HG03575 (cell line): Measurements from ENCODE around the gene MED10.
"Not testable (repeated sequence)": the region's sequence is repeated elsewhere in the genome, so short reads cannot be mapped to it uniquely, and the experiment has no call there.

ENCODE experiments used
- ATAC-seq: cut with Tn5 transposase; IDR thresholded peaks from one replicate; pipeline ENCODE4 v1.9.1; 2021; ENCODE audit not compliant: unreplicated experiment, insufficient number of reproducible peaks, low FRiP score; ENCODE audit errors: extremely low read depth

MED10 gene

GRCh38 chr5:6357817-6358433 lies 20.4 kb downstream of the MED10 start:
- not testable (repeated sequence) for ATAC-seq

GRCh38 chr5:6356578-6357164 lies 21.7 kb downstream of the MED10 start:
- no peak for ATAC-seq

DNA sequence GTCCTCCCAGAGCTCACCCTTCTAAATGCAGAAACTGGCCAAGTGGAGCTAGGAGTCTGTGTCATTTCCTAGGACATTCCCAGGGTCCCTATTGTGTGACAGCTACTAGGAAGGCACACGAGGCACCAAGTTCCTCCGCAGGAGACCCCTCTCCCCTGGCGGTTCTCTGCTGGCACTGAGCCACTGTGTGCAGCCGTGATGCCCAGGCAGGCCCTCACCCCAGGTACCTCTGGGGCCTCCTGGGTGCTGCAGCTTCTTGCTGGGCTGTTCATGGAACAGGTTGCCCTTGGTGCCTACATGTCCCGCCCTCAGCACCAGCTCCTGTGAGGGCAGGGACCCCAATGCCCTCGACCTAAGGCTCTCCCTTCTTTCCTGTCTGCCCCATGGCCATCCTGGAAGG lies 23.1 kb downstream of the MED10 start:
- ATAC-seq, result no peak

GRCh38 chr5:6354848-6355247 lies 23.5 kb downstream of the MED10 start:
- ATAC-seq, result no peak

DNA sequence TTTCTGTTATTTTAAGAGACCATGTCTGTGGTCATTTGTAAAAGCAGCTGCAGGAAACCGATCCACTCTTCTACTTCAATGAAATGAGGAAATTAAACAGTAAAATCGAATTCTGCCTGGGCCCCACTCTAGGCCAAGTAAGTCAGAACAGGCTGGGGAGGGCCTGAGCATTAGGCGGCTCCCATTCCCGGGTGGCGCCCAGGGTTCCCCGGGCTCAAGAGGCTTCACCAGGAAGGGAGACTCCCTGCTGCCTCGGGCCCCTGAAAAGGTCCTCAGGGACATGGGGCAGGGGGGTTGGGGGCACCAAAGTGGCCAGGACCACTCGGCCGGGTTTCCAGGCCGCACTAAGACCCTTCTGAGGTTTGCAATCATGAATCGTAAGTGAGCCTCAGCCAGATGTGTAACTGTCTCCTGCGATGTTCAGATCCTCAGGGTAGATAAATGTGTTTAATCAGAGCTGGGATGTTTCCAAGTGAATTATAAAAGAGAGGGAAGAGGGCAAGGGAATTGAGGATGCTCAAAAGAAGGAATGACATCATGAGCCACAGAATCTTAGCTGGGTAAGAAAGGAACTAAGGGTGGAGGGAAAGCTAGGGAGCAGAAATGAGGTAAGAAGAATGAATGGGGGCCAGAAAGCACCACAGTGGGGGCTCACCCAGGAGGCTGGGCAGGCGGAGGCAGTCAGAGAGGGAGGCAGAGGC lies 24.6 kb downstream of the MED10 start:
- ATAC-seq, result no peak

DNA sequence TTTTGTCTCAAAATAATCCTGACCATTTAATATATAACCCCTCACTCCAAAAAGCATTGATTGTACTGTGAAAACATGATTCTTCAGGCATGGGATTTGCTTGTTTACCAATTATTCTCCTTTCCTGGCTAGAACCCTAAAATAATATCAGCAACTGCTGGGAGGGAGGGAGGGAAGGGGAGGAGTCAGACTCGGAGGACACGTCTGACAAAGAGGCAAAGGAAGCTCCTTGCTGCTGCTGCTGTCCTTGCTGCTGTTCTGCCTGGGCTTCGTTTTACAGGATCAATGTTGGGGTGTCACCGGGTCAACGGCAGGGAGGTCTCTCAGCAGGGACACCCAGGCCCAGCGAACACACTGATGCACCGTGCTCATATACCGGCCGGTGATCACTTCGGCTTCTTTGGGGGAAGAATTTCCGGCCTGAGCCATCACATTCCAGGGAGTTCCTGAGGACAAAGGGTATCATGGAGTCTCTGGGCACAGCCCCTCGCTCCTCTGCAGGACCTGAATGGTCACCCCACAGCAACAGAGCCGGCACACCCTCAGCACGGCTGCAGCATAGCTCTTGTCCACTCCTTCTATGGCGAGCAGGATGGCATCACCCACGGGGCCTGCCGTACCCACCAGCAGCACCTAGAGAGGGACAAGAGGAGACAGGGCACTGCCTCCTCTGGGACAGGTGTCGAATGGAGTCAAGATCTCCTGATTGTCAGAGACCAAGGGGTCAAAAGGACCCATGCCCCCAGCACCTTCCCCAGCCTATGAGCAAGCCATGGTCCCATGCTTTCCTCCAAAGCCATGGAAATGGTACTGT lies 27.9 kb downstream of the MED10 start:
- ATAC-seq, result no peak

DNA sequence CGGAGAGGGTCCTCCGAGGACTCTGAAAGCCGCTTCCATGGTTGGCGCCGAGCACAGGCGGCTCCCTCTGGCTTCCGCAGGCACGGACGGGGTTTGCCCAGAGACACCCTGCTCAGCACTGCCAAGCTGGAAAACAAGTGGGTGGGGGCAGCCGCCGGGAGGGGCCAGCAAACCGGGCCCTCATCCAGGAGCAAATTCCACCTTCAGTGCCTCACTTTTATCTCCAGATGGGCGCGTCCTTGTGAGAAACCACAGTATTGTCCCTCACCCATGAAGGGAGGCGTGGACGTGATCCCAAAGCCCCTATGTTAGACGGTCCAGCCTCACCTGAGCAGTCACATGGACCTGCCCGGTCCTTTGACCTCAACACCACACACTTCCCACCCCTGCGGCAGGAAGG lies 29.0 kb downstream of the MED10 start:
- ATAC-seq, result no peak

DNA sequence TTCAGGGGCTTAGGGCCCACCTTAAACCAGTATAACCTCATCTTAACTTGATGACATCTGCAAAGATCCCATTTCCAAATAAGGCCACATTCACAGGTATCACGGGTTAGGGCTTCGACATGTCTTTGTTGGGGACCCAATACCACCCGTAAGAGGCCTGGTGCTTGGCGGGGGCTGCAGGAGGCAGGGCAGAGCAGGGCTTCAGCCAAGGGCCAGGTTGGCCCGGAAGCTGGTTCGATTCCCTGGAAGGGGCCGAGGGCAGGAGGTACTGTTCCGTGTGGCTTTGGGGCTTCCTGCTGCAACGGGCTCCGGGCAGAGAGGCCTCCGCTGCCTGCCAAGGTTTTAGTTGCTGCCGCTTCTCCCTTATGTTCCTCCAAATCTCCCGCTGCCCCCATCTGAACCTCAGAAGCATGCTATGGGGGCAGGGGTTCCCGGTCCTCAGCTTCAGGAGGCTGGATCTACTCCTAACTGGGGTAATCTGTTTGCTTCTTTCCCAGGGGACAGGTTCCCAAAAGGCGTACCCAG lies 29.8 kb downstream of the MED10 start:
- ATAC-seq, result no peak

GRCh38 chr5:6347673-6348072 lies 30.7 kb downstream of the MED10 start:
- no peak for ATAC-seq

DNA sequence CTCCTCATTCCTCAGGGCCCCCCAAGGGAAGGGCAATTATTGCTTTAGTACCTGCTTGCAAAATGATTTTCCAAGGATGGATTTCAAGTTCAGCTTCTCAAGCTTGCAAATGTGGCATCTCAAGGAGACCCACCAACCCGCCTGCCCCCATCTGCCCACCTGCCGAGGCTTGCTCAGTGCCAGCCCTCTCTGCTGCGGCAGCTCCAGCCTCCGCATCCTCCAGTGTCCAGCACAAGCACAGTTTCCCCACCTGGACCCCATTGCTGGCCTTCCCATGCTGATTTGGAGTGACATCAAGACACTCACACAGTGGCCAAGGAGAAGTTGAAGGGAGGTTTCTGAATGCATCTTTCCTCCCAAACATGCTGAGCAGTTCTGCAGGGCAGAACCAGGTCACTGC lies 31.2 kb downstream of the MED10 start:
- no peak for ATAC-seq

DNA sequence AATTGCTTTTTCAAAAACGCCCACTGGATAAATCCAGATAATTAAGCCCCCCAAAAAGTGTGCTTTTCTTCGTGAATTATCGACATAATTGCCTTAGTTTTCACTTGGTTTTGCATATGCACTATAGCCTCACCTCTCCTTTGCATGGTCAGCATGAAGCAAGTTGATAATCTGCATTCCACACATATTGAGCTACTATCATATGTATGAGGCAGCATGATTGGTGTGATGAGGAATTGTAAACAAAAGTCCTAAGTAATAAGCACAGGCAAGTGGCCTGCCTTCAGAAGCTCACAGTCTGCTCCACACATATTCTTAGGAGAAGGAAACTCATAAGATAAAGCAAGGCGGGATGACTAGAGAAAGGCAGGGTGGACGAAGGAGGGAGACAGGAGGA lies 33.8 kb downstream of the MED10 start:
- no peak for ATAC-seq

- no peak for ATAC-seq
Observed at GRCh38 chr5:6343951-6344592, 34.3 kb downstream of the MED10 start.

- no peak for ATAC-seq
Observed at GRCh38 chr5:6342689-6343315, 35.5 kb downstream of the MED10 start.

DNA sequence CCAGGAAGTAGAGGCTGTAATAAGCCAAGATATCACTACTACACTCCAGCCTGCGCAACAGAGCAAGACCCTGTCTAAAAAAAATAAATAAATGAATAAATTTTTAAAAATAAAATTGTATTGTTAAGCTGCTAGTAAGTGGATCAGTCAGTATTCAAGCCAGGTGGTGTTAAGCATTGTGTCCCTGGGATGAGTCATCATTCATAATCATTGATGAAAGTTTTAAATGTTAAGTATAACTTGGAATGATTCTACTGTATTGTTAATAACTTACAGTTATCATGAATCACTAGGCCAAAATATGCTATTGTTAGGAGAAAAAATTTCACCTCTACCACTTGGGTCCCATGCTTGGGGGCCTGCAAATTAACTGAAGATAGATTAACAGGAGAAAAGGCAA lies 38.2 kb downstream of the MED10 start:
- ATAC-seq, result no peak

GRCh38 chr5:6338871-6339270 lies 39.5 kb downstream of the MED10 start:
- no peak for ATAC-seq

- no peak for ATAC-seq
Observed at GRCh38 chr5:6338135-6338534, 40.2 kb downstream of the MED10 start.

GRCh38 chr5:6333182-6333905 lies 45.0 kb downstream of the MED10 start:
- no peak for ATAC-seq

DNA sequence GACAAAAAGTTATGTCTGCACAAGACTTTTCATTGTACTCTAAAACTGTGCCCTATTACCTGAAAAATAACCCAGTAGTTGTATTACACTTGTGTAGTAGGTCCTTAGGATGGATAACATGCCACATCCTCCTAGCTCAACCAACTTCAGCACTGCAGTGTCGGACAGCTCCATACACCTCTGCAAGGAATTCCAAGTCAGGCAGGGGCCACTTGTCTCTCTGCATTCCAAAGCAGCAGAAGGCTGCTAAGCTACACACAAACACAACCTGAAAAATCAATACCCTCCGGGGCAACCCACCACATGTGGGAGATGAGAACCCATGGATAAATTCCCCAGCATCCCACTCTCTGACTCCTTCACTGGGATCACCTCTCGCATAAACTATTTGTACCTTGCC lies 50.2 kb downstream of the MED10 start:
- no peak for ATAC-seq
